ENCODE results near the gene PHF20.

DNA sequence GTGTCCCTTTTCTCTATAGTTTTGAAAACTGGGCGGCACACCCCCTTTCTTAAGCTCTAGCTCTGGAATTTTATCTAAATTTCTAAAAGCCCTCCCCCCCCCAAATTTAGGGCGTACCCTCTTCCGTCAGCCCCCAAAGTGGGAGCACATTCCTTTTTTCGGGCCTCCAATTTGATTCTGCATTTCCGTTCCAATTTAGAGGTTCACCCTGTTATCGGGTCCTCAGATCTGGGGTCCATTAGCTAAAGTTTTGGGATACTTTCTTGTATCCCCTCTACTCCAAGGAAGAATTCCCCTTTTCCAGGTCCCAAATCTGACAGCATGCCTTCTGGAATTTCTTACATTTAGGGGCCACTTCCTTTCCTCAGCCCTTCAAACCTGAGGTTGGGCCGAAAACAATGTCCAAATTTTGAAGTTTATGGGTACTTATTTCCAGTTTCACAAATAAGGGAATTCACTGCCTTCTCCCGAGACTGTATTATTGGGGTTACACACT lies 796 bp downstream of the PHF20 start:
- peak in 1 of 7 experiments; percentile 3 for TF ChIP-seq CTCF (IDR thresholded peaks at IDR 0.05)
- no peak for TF ChIP-seq POLR2A (IDR thresholded peaks at IDR 0.05)
